ENCODE data around the gene UTP20.

UTP20 gene

GRCh38 chr12:101299346-101299745 lies 19.4 kb downstream of the UTP20 start:
- H3K79me2 ChIP-seq (ENCODE audit: insufficient read depth, low read depth), result no peaks in the 10 kb centered on the region
- no peak overlapping the region for H3K9ac ChIP-seq
- TF ChIP-seq CTCF (conservative IDR thresholded peaks at IDR 0.05; ENCODE audit: low read depth, low read length), result no peak
- H3K27ac ChIP-seq, result no peak overlapping the region
- H2AFZ ChIP-seq (ENCODE audit: low read depth), result no peak overlapping the region
- H3K4me1 ChIP-seq (ENCODE audit: low read depth, poor library complexity, severe bottlenecking), result no peaks in the 10 kb centered on the region
- no peaks in the 10 kb centered on the region for H4K20me1 ChIP-seq (ENCODE audit: insufficient read depth)
- no peak overlapping the region for H3K4me2 ChIP-seq
- no peaks in the 10 kb centered on the region for H3K36me3 ChIP-seq (ENCODE audit: insufficient read depth)
- H3K4me3 ChIP-seq (IDR thresholded peaks at IDR 0.05; ENCODE audit: insufficient read depth, low read depth, low read length), result no peak overlapping the region
- no peaks in the 10 kb centered on the region for H3K27me3 ChIP-seq (ENCODE audit: insufficient read depth, low read depth)

- H3K27ac ChIP-seq, result no peak overlapping the region
- no peak for TF ChIP-seq CTCF (conservative IDR thresholded peaks at IDR 0.05; ENCODE audit: low read depth, low read length)
These were observed 20.0 kb downstream of the UTP20 start for GRCh38 chr12:101299931-101300330.

GRCh38 chr12:101302741-101303140 lies 22.8 kb downstream of the UTP20 start:
- Histone ChIP-seq H3K27me3 (ENCODE audit: insufficient read depth, low read depth) (no peaks in the 10 kb centered on the region), H3K4me3 (IDR thresholded peaks at IDR 0.05; ENCODE audit: insufficient read depth, low read depth, low read length) (no peak overlapping the region), H2AFZ (ENCODE audit: low read depth) (no peak overlapping the region), H3K9ac (no peak overlapping the region), H3K36me3 (ENCODE audit: insufficient read depth) (no peaks in the 10 kb centered on the region), H4K20me1 (ENCODE audit: insufficient read depth) (no peaks in the 10 kb centered on the region), H3K4me1 (ENCODE audit: low read depth, poor library complexity, severe bottlenecking) (no peaks in the 10 kb centered on the region), H3K79me2 (ENCODE audit: insufficient read depth, low read depth) (no peaks in the 10 kb centered on the region), H3K27ac (no peak overlapping the region), H3K4me2 (no peak overlapping the region)
- no peak for TF ChIP-seq CTCF (conservative IDR thresholded peaks at IDR 0.05; ENCODE audit: low read depth, low read length)

More at GRCh38 chr12:101299931-101300330, 20.0 kb downstream of the UTP20 start:
- Histone ChIP-seq H3K27me3 (ENCODE audit: insufficient read depth, low read depth) (no peaks in the 10 kb centered on the region), H3K4me1 (ENCODE audit: low read depth, poor library complexity, severe bottlenecking) (no peaks in the 10 kb centered on the region), H2AFZ (ENCODE audit: low read depth) (no peak overlapping the region), H3K4me3 (IDR thresholded peaks at IDR 0.05; ENCODE audit: insufficient read depth, low read depth, low read length) (no peak overlapping the region), H3K4me2 (no peak overlapping the region), H3K9ac (no peak overlapping the region), H3K79me2 (ENCODE audit: insufficient read depth, low read depth) (no peaks in the 10 kb centered on the region), H4K20me1 (ENCODE audit: insufficient read depth) (no peaks in the 10 kb centered on the region), H3K36me3 (ENCODE audit: insufficient read depth) (no peaks in the 10 kb centered on the region)

GRCh38 chr12:101305226-101305779 lies 25.4 kb downstream of the UTP20 start:
- no peak overlapping the region for H3K4me3 ChIP-seq (IDR thresholded peaks at IDR 0.05; ENCODE audit: insufficient read depth, low read depth, low read length)
- TF ChIP-seq CTCF (conservative IDR thresholded peaks at IDR 0.05; ENCODE audit: low read depth, low read length), result no peak

More at GRCh38 chr12:101305226-101305779, 25.4 kb downstream of the UTP20 start:
- Histone ChIP-seq H3K36me3 (ENCODE audit: insufficient read depth) (no peaks in the 10 kb centered on the region), H2AFZ (ENCODE audit: low read depth) (no peak overlapping the region), H3K27ac (no peak overlapping the region), H3K27me3 (ENCODE audit: insufficient read depth, low read depth) (no peaks in the 10 kb centered on the region), H3K79me2 (ENCODE audit: insufficient read depth, low read depth) (no peaks in the 10 kb centered on the region), H4K20me1 (ENCODE audit: insufficient read depth) (no peaks in the 10 kb centered on the region), H3K4me1 (ENCODE audit: low read depth, poor library complexity, severe bottlenecking) (no peaks in the 10 kb centered on the region), H3K4me2 (no peak overlapping the region), H3K9ac (no peak overlapping the region)

Measured in KMS-11 (cell line).